ENCODE data around the gene DLX3. TPM values are rescaled to one million over a fixed set of nuclear protein-coding genes. Genes with fewer than 3 reads are reported as not detected.

DLX3 gene
- polyA plus RNA-seq, 2 of the 4 experiments (the other 2 are of a cell fraction), result 0.17 TPM; not detected in 1

DNA sequence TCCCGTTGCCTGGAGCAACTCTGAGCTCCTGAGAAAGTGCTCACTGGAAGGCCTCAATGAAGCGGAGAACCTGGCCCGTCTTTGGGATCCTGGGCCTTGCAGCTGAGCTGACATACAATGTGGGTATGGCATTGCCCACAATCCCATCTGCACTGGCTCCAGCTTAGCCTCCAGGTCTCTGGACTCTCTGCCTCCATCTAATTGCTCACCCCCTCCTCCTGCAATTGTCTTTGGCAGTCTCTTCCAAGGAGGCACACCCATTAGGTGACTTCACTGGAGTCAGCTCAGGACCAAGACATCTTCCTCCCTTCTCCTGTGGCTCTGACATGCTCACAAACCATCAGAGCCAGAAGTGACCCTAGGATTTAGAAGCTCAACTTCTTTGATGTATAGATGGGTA, 24.5 kb downstream of the DLX3 start:
- Histone ChIP-seq H3K4me1 (peaks cover 12% of the 10 kb centered on the region; the same call in 2 of the 3 replicates), H3K4me2 (no peak overlapping the region), H3K4me3 (no peak overlapping the region), H3K27ac (no peak overlapping the region), H3K9me3 (no peaks in the 10 kb centered on the region)
- TF ChIP-seq CHD4 (IDR thresholded peaks at IDR 0.05; ENCODE audit: borderline replicate concordance), result no peak
- no peak for FAIRE-seq
- DNase-seq (ENCODE audit: low read depth in 1 of 2, low spot score in 1 of 2), result no peak
- 88% methylated on average over 3 of the region's 3 CpGs for WGBS (ENCODE audit: missing lambda C conversion rate)
- POLR2A ChIA-PET, result no interaction called here
- ATAC-seq, result no peak
- CTCF ChIA-PET, result interaction anchor here (1.3 to 82.2 kb wide), 6 partner anchors 17 to 124 kb away, joined by 4 to 2613 read pairs (median 40); partner anchors contain the start of gene TAC4

DNA sequence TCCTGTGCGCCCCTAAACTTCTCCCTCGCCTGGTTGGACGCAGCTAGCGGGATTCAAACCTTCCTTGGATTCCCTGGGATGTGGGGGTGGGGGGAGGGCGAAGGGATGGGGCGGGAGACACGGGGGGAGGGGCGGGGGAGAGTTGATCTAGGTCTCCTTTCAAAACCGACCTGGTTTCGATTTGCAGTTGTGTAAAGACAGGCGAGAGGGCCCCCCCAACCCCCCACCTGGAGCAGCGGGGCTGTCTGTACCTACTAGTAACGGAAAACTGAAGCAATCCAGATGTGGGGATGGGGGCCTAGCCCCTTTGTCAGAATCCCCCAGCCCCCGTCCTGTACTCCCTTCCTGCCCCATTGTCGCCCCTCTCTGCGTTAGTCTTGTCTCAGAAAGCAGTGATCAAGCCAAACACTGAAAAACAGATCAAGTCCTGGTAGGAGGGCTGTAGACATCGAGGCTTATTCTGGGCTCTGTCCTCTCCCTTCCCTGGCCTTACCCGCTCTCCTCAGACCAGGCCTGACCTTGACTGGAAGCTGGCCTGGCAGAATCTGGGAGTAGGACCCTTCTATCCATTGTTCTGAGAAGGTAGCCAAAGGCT, 25.1 kb downstream of the DLX3 start:
- no peak for DNase-seq (ENCODE audit: low read depth in 1 of 2, low spot score in 1 of 2)
- Histone ChIP-seq H3K9me3 (no peaks in the 10 kb centered on the region), H3K4me2 (peak overlapping the region; percentile 87), H3K4me1 (peaks cover 12% of the 10 kb centered on the region; the same call in 2 of the 3 replicates), H3K4me3 (peak overlapping the region; percentile 69), H3K27ac (peak overlapping the region in 1 of 2 experiments; percentile 92; a peak in 2 of 6 replicates)
- ChIA-PET CTCF (interaction anchor here (1.3 to 82.2 kb wide), 6 partner anchors 17 to 124 kb away, joined by 4 to 2613 read pairs (median 40); partner anchors contain the start of gene TAC4), POLR2A (no interaction called here)
- 63% methylated on average over 13 of the region's 18 CpGs for WGBS (ENCODE audit: missing lambda C conversion rate)
- ATAC-seq, result no peak
- no peak for FAIRE-seq
- TF ChIP-seq, protein P1, sequence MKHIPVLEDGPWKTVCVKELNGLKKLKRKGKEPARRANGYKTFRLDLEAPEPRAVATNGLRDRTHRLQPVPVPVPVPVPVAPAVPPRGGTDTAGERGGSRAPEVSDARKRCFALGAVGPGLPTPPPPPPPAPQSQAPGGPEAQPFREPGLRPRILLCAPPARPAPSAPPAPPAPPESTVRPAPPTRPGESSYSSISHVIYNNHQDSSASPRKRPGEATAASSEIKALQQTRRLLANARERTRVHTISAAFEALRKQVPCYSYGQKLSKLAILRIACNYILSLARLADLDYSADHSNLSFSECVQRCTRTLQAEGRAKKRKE (CRISPR knock-in tag; IDR thresholded peaks at IDR 0.05; ENCODE audit: low read depth), result no peak
- TF ChIP-seq MYC (IDR thresholded peaks at IDR 0.05; ENCODE audit: borderline replicate concordance, low read length), result no peak
- no peak for TF ChIP-seq FOSL2 (IDR thresholded peaks at IDR 0.05)
- no peak for TF ChIP-seq FOSL2 (CRISPR knock-in tag; IDR thresholded peaks at IDR 0.05)
- TF ChIP-seq CBX2 (IDR thresholded peaks at IDR 0.05; ENCODE audit: borderline replicate concordance, low read depth), result no peak
- no peak for TF ChIP-seq SMC3 (IDR thresholded peaks at IDR 0.05)
- TF ChIP-seq ZSCAN20 (CRISPR knock-in tag; IDR thresholded peaks at IDR 0.05), result no peak
- TF ChIP-seq GATA3 (IDR thresholded peaks at IDR 0.05; ENCODE audit: borderline replicate concordance), result no peak
- TF ChIP-seq, protein P2, sequence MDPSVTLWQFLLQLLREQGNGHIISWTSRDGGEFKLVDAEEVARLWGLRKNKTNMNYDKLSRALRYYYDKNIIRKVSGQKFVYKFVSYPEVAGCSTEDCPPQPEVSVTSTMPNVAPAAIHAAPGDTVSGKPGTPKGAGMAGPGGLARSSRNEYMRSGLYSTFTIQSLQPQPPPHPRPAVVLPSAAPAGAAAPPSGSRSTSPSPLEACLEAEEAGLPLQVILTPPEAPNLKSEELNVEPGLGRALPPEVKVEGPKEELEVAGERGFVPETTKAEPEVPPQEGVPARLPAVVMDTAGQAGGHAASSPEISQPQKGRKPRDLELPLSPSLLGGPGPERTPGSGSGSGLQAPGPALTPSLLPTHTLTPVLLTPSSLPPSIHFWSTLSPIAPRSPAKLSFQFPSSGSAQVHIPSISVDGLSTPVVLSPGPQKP (IDR thresholded peaks at IDR 0.05; ENCODE audit: low read depth, low read length), result no peak

DNA sequence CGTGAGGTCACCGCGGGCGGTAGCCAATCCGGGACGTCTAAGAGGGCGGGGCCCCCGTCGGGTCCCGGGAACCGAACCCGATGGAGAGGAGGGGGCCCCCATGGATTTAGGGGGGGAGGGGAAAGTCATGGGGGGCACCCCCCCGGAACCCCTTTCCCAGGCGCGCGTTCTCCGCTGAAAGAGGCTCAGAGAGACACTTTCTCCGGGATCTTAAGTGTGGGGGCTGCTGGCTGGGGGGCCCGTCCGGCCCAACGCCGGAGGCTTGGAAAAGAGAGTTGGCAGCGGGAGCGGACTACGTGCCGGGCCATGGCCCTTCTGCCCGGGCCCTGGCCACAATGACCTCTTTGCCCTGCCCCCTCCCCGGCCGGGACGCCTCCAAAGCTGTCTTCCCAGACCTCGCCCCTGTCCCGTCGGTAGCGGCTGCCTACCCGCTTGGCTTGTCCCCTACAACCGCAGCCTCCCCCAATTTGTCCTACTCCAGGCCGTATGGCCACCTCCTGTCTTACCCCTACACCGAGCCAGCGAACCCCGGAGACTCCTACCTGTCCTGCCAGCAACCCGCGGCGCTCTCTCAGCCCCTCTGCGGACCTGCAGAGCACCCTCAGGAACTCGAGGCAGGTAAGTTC, 25.8 kb downstream of the DLX3 start, which contains the start of gene DLX4:
Gene DLX4 (plus strand): TSS at position 57 of the 626 bp plus-strand sequence. CDS start 279 bp downstream, at position 336.
- POLR2A ChIA-PET, result interaction anchor here (1.0 to 1.4 kb wide), 3 partner anchors 11 to 27 kb away, joined by 3 to 5 read pairs (median 3); no protein-coding TSS in a partner anchor
- ATAC-seq, result peak; percentile 30 to 51; a peak in 5 of 6 replicates
- peak within 1 kb of the TSS; percentile 82 to 92 for H3K27ac ChIP-seq
- H3K9me3 ChIP-seq, result no peaks in the 10 kb centered on the region
- FAIRE-seq, result no peak
- peaks cover 12% of the 10 kb centered on the region; the same call in 2 of the 3 replicates for H3K4me1 ChIP-seq
- H3K4me2 ChIP-seq, result peak within 1 kb of the TSS; percentile 87
- peak within 1 kb of the TSS; percentile 69 for H3K4me3 ChIP-seq
- TF ChIP-seq, protein P3, sequence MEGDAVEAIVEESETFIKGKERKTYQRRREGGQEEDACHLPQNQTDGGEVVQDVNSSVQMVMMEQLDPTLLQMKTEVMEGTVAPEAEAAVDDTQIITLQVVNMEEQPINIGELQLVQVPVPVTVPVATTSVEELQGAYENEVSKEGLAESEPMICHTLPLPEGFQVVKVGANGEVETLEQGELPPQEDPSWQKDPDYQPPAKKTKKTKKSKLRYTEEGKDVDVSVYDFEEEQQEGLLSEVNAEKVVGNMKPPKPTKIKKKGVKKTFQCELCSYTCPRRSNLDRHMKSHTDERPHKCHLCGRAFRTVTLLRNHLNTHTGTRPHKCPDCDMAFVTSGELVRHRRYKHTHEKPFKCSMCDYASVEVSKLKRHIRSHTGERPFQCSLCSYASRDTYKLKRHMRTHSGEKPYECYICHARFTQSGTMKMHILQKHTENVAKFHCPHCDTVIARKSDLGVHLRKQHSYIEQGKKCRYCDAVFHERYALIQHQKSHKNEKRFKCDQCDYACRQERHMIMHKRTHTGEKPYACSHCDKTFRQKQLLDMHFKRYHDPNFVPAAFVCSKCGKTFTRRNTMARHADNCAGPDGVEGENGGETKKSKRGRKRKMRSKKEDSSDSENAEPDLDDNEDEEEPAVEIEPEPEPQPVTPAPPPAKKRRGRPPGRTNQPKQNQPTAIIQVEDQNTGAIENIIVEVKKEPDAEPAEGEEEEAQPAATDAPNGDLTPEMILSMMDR (IDR thresholded peaks at IDR 0.05), result no peak
- TF ChIP-seq, protein P4, sequence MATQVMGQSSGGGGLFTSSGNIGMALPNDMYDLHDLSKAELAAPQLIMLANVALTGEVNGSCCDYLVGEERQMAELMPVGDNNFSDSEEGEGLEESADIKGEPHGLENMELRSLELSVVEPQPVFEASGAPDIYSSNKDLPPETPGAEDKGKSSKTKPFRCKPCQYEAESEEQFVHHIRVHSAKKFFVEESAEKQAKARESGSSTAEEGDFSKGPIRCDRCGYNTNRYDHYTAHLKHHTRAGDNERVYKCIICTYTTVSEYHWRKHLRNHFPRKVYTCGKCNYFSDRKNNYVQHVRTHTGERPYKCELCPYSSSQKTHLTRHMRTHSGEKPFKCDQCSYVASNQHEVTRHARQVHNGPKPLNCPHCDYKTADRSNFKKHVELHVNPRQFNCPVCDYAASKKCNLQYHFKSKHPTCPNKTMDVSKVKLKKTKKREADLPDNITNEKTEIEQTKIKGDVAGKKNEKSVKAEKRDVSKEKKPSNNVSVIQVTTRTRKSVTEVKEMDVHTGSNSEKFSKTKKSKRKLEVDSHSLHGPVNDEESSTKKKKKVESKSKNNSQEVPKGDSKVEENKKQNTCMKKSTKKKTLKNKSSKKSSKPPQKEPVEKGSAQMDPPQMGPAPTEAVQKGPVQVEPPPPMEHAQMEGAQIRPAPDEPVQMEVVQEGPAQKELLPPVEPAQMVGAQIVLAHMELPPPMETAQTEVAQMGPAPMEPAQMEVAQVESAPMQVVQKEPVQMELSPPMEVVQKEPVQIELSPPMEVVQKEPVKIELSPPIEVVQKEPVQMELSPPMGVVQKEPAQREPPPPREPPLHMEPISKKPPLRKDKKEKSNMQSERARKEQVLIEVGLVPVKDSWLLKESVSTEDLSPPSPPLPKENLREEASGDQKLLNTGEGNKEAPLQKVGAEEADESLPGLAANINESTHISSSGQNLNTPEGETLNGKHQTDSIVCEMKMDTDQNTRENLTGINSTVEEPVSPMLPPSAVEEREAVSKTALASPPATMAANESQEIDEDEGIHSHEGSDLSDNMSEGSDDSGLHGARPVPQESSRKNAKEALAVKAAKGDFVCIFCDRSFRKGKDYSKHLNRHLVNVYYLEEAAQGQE (IDR thresholded peaks at IDR 0.05), result no peak
- TF ChIP-seq EP300 (IDR thresholded peaks at IDR 0.05) (no peak), EHMT2 (IDR thresholded peaks at IDR 0.05; ENCODE audit: low read depth) (no peak), RFX5 (IDR thresholded peaks at IDR 0.05) (no peak), RAD21 (conservative IDR thresholded peaks at IDR 0.05 in 1 of 2, IDR thresholded peaks at IDR 0.05 in 1 of 2) (no peak), NPAS2 (CRISPR knock-in tag; IDR thresholded peaks at IDR 0.05; ENCODE audit: borderline replicate concordance) (no peak), ZFP36 (IDR thresholded peaks at IDR 0.05; ENCODE audit: borderline replicate concordance, partially characterized antibody) (no peak), EHF (CRISPR knock-in tag; IDR thresholded peaks at IDR 0.05) (no peak), CBX8 (IDR thresholded peaks at IDR 0.05) (no peak), CEBPB (IDR thresholded peaks at IDR 0.05) (no peak), TP53 (CRISPR knock-in tag; IDR thresholded peaks at IDR 0.05) (no peak), CHD4 (IDR thresholded peaks at IDR 0.05; ENCODE audit: borderline replicate concordance) (no peak), MYC (IDR thresholded peaks at IDR 0.05; ENCODE audit: borderline replicate concordance, low read length) (no peak)
- TF ChIP-seq, protein P2 (IDR thresholded peaks at IDR 0.05; ENCODE audit: low read depth, low read length), result no peak
- DNase-seq (ENCODE audit: low read depth in 1 of 2, low spot score in 1 of 2), result peak in 1 of 2 experiments; percentile 99
- CTCF ChIA-PET, result interaction anchor here (0.7 to 82.2 kb wide), 7 partner anchors 13 to 104 kb away, joined by 3 to 2613 read pairs (median 26); partner anchors contain the start of genes DLX3 and TAC4
- 23% methylated on average over 33 of the region's 45 CpGs for WGBS (ENCODE audit: missing lambda C conversion rate)

Data from A549 (cell line).